H1 (cell line): ENCODE measurements around the gene CXCL6. TPM values are rescaled to one million over a fixed set of nuclear protein-coding genes. Genes with fewer than 3 reads are reported as not detected.
A peak's percentile ranks its signal among the peaks of the same experiment; 100 is the strongest.

Experiments used
- CBX8 ChIP-seq: fragments of 300-800, 300-1000 bp; sonication (generic); IDR thresholded peaks from 2 replicates; pipeline ENCODE4 v1.7.1; 2016; ENCODE audit warnings: low read depth, low read length, borderline replicate concordance
- EP300 ChIP-seq, 2 experiments: IDR thresholded peaks; 1 replicate in 1 of 2; 2 replicates in 1 of 2; pipeline ENCODE4 v1.6.1; 2011 to 2012; ENCODE audit warnings: low read depth in 2 of 2, low read length in 2 of 2, mild to moderate bottlenecking in 2 of 2, borderline replicate concordance in 1 of 2, inconsistent platforms in 1 of 2, moderate library complexity in 1 of 2
- HDAC2 ChIP-seq, 2 experiments: fragments of 300-600 bp in 1 of 2; sonication (generic) in 1 of 2; IDR thresholded peaks; 2 replicates each; pipeline ENCODE4 v1.6.1; 2011 to 2012; ENCODE audit warnings: low read depth in 2 of 2, low read length in 2 of 2, mild to moderate bottlenecking in 2 of 2, moderate library complexity in 2 of 2, borderline replicate concordance in 1 of 2, inconsistent platforms in 1 of 2
- KDM5A ChIP-seq: fragments of 200-600 bp; IDR thresholded peaks from 2 replicates; pipeline ENCODE4 v1.7.1; 2012; ENCODE audit warnings: mild to moderate bottlenecking, low read length, inconsistent platforms, mixed read lengths
- SIN3A ChIP-seq, 2 experiments: IDR thresholded peaks in 1 of 2; conservative IDR thresholded peaks in 1 of 2; 2 replicates each; pipeline ENCODE4 v1.6.1; 2011 to 2012; ENCODE audit warnings: low read length in 2 of 2, improper control_type of control experiment in 1 of 2, low read depth in 1 of 2, mild to moderate bottlenecking in 1 of 2
- SIX5 ChIP-seq: IDR thresholded peaks from 2 replicates; pipeline ENCODE4 v1.6.1; 2011; ENCODE audit warnings: mild to moderate bottlenecking, low read depth, low read length
- SP4 ChIP-seq: IDR thresholded peaks from 2 replicates; pipeline ENCODE4 v1.6.1; 2012; ENCODE audit warnings: low read length, inconsistent platforms
- ZNF274 ChIP-seq: IDR thresholded peaks from 2 replicates; pipeline ENCODE4 v1.7.0; 2012; ENCODE audit warnings: low read length, borderline replicate concordance; ENCODE audit errors: extremely low read depth
- polyA plus RNA-seq, 7 experiments: library from polyadenylated mRNA; depleted of rRNA in 3 of 7; stranded (reverse) in 5 of 7; unstranded in 2 of 7; fragments of >200 nt in 5 of 7; fragments of 200-250 nt in 2 of 7; gene quantifications; 1 replicate in 5 of 7; 2 replicates in 1 of 7; 4 replicates in 1 of 7; pipeline versions ENCODE4 v1.2.1 to v1.2.3, GENCODE V29; 2011 to 2013; ENCODE audit warnings: missing spikeins in 2 of 7, mixed read lengths in 2 of 7
- total RNA-seq: library from RNA; stranded (reverse); fragmentation: NEBNext Ultra II Directional; extraction: Animal tissue kit (Norgen Biotek cat#: 25700); gene quantifications from 2 replicates; pipeline ENCODE4 v1.2.1, GENCODE V29; 2021

CXCL6 gene
- total and polyA plus RNA-seq, 2 of the 8 experiments (the other 6 are each of a cell fraction or from before 2014, with no cell fraction given) = 6.3 to 8.0 TPM

- TF ChIP-seq ZNF274 (no peak), HDAC2 (IDR thresholded peaks at IDR 0.05; ENCODE audit: borderline replicate concordance in 1 of 2, low read depth in 2 of 2, low read length in 2 of 2) (peak; percentile 38 to 56; a peak in 1 of 4 replicates), KDM5A (no peak), EP300 (IDR thresholded peaks at IDR 0.05; ENCODE audit: borderline replicate concordance in 1 of 2, low read depth in 2 of 2, low read length in 2 of 2) (no peak), SIN3A (conservative IDR thresholded peaks at IDR 0.05 in 1 of 2, IDR thresholded peaks at IDR 0.05 in 1 of 2; ENCODE audit: low read depth in 1 of 2, low read length in 2 of 2) (0 out of 4 replicates have a peak, but pooled peaks of 1 of the 2 experiments have one; percentile 34), SIX5 (no peak), CBX8 (no peak), SP4 (no peak)
Measured at GRCh38 chr4:73836373-73837279, at the start of gene CXCL6 (continued).
